Inflammatory macrophage treated with lipopolysaccharide for 4 hours (primary cell): ENCODE measurements around the gene PASK.
"Not testable (repeated sequence)": the region's sequence is repeated elsewhere in the genome, so short reads cannot be mapped to it uniquely, and the experiment has no call there.

Experiments
- DNase-seq: peaks from one replicate; pipeline ENCODE4 v3.0.0-alpha.2; 2020

PASK gene

DNA sequence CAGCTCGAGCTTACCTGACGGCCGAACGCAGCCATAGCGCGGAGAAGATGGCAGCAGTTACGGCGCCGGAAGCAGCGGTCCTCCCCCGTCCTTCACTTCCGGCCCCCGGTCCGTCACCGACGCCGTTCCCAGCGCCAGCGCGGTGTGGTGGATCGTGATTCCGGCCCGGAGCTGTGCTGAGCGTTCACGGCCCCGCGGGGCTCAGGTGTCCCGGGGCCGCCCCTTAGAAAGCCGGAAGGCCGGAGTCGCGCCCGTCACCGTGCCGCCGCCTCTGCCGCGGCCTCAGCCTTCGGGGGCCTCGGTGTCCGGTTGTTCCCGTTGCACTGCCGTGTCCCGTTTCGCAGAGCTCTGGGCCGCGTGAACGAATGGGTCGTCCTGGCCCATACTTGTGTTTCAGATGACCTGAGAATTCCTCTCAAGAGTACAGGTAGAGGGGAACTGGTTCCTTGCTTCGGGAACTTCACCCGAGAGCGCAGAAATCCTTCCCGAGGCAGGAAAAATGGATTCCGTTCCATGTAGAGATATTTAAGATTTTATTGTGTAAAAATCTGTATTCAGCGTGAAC, 47.0 kb downstream of the PASK start, which contains the start of gene MTERF4:
Gene MTERF4, minus strand, starts transcription at position 49 of the 565 bp plus-strand sequence. Its CDS starts 14 bp downstream, at position 35.
- DNase-seq, result peak; percentile 78

DNA sequence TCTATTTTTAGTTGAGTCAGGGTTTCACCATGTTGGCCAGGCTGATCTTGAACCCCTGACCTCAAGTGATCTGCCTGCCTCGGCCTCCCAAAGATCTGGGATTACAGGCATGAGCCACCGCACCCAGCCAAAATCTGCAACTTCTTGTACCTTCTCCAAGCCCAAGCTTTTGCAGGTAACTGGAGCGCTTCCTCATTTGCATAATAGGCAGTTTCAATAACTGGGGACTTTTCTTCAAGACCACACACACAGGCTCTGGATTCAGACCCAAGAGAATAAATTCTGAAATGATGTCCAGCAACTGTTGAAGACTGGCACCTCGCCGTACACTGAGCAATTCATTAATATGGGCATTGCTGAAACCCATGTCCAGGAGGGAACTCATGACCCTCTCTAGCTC, 50.0 kb downstream of the PASK start:
- no peak for DNase-seq

DNA sequence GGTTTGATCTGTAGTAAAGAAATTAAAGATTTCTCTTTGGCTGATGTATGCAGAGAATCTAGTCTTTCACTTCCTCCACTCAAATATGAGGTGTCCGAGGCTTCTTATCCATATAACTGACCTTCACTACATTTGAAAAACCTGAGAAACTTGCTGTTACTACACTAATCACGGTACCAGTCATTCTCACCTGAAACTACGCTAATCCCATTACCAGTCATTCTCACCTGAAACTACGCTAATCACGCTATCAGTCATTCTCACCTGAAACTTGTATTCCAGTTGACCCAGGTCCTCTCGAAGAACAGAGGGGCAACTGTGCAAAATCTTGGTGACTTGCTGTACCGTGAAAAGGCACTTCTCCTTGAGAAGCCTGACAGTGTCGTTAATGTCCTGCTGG, 52.3 kb downstream of the PASK start:
- DNase-seq, result no peak

DNA sequence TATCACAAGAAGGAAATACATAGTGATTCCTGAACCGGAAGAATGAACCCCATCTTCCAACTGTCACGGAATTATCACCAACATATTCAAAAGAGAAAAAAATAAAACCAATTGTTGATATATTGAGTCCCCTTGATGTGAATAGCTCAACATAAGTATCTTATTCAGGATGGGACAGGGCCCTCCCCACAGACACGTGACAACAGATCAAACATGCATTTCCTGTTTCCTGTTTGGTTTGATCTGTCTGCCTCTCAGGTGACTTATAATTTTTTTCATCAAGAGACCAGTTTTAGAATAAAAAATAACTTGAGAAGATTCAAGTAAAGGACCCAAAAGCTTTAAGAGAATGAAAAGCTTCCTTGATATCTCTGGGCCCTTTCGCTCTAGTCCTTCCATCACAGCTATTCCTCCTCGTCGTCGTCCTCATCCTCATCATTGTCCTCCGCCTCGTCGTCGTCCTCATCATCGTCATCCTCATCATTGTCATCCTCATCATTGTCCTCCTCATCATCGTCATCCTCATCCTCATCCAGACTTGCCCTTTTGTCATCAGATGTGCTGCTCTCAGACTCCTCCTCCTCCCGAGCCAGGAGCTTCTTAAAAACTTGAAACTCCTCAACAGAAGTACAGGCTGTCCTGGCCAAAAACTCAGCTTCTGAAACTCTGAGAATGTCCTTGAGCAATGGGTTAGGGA, 53.5 kb downstream of the PASK start:
- DNase-seq, result no peak

DNA sequence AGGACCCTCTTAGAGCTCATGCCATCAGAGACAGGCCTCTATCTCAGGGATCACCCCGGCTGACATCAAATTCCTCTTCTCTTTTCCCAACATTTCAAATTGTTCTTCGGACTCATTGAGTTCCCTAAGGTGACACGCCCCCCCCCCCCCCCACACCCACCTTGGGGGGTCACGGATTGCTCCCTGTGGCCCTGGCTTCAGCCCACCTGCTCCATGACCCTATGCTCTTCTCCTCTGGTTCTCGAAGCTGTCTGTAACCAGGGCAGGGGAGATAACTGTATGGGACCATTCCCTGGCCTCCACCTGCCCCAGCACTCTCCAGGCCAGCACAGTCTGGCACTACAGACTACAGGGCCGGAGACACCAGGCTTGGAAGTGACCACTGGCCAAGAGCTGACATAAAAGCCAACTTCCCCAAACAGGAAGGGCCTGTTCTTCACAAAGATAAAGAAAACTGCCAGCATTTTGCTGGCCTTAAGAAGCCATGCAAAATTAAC, 54.3 kb downstream of the PASK start:
- DNase-seq, result no peak

DNA sequence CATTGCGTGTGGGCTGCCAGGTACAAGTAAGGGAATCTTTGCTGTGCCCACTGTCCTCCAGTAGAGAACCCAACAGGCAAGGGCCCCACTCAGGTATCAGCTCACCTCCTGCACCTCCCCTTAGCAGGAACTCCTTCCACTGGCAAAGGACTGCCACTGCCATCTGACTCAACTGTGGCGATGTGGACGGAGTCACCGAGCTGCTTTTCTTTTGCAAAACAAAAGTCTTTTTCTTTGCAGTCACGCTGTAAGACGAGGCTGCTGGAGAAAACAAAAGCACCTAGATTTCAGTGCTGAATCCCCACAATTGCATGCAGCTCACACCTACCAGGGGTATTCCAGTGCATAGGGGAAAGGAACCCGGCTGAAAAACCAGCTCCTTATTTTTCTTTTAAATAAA, 55.1 kb downstream of the PASK start:
- DNase-seq, result no peak

DNA sequence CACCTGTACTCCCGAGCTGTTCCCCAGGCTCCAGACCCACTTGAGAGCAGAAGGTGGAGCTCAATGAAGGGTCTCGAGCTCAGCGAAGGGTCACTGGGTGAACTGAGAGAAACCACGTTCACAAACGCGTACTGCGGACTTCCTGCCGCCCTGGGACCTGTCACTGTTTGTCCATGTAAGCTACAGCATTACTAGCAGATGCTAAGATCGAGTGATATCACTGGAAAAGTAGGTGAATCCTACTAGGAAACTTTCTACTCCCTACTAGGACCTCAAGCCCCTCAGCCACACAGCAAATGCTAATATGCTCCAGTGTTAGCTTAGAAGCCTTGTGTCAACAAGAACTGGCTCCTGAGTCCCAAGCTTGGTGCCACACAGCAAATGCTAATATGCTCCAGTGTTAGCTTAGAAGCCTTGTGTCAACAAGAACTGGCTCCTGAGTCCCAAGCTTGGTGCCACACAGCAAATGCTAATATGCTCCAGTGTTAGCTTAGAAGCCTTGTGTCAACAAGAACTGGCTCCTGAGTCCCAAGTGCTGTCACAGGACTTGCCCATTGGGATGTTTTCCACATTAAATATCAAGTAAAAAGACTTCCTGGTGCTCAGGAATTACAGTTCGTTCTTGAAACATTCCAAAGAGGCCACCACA, 56.0 kb downstream of the PASK start:
- not testable (repeated sequence) for DNase-seq

DNA sequence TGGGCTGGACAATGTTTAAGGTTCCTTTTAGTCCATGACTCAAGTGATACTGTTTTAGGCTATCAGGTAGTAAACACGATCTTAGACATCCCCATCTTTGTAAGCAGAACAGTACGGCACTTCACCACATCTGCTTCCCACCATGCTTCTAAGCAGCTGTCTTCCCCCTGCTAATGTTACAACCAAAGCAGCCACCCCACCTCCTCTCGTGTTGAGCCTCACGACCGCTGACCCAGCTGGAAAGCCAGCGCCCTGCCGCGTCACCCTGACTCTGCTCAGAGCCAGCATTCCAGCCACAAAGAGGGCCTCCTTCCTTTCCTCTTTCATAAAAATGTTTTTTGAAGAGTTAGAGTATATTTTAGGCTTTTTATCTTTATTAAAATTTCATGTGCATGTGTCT, 56.6 kb downstream of the PASK start:
- no peak for DNase-seq

DNA sequence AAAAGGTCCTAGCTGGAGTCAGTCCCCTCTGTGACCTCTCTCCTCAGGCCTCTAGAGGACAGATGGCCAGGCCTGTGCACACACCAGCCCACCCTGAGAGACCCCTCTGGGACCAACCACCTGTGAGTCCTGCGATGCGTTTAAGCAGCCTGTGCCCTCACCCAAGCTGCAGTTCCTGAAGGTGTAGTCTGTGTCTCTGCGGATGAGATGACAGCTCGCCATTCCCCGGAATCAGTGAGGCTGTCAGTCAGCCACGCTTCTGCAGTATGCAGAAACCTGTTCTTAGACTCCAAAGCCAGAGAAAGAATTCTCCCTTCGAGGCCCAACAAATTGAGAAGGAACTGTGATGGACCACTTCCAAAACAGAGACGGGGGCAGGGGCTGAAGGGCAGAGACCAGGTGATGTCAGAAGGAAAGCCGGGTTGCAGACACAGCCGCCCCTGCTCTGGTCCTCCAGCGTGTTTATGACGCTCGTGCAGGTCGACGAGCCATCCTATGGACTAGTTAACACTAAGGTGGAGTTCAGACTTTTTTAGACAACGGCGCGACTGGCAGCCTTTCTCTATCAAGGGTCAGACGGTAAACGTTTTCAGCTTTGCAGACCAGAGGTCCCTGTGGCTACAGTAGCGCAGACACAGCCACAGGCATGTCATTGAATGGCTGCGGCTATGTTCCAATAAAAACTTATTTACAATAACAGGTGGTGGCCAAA, 57.4 kb downstream of the PASK start:
- DNase-seq, result no peak

DNA sequence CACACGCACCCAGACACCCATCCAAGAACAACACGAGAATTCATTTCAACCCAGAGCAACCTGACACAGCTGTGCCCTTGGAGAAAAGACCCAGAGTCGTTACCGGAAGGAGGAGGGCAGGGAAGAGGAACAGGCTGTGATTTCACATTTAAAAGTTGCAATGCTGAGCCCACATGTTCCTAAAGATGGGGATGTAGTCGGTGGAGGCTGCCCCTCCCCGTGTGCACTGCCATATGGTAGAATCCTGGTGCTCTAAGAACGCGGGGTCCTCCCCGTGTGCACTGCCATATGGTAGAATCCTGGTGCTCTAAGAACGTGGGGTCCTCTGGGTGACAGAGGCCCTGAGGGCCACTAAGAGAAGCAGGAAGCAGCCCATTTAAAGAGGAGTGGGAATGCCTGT, 58.1 kb downstream of the PASK start:
- DNase-seq, result no peak

DNA sequence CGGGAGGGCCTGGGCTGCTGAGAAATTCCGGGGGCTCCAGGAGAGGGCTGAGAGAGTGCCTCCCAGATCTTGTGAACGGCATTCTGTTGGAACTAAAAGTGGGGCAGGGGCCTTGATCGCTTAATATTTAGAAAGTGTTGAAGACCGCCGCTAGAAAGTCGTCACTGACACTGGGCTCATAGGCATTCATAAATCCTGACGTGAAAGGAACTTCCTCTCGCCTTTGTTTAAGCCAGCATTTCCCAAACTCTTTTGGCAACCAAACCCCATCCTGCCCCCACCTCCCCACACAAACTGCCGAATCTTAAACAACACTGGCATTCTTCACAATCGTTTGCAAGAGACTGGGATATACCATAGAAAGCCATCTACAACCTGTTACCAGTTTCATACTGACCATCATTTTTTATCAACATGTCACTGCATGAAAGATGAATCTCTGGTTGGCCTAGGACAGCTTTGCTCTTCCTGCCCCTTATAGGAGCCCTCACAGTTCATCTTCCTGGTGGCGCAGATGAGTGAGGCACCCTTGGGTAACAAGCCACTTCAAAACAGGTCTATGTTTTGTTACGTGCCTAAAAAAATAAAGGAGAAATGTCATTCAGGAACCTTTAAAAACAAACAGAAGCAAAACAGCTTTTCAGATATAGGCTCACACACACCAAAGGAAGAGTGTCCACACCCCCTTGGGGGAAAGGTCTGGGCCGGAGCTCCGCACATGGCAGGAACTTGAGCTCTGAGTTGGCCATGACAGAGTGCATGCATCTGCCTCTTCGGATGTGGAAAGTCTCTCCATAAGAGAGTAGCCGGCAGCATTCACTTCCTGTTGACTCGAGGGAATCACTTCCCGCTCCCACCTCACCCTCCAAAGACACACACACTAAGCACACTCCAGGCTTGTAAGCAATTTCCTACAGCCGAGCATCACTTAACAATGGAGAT, 60.2 kb downstream of the PASK start:
- no peak for DNase-seq

DNA sequence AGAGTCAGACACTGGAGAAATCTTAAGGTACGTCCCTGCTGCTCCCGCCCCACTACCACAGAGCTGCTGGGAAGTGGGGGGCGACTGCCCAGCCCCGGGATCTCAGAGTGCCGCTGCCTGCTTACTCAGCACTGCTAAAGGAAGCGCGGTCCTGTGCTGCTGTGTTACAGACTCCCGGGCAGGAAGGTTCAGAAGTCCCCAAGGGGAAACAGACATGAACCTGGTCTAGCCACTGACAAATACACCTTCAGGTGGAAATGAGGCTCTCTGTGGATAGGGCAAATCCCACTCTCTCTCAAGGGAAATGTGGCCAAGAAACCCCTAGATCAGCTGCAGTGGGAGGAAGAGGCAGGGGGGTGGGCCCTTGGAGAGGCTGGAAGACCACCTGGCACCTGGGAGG, 60.9 kb downstream of the PASK start:
- no peak for DNase-seq

DNA sequence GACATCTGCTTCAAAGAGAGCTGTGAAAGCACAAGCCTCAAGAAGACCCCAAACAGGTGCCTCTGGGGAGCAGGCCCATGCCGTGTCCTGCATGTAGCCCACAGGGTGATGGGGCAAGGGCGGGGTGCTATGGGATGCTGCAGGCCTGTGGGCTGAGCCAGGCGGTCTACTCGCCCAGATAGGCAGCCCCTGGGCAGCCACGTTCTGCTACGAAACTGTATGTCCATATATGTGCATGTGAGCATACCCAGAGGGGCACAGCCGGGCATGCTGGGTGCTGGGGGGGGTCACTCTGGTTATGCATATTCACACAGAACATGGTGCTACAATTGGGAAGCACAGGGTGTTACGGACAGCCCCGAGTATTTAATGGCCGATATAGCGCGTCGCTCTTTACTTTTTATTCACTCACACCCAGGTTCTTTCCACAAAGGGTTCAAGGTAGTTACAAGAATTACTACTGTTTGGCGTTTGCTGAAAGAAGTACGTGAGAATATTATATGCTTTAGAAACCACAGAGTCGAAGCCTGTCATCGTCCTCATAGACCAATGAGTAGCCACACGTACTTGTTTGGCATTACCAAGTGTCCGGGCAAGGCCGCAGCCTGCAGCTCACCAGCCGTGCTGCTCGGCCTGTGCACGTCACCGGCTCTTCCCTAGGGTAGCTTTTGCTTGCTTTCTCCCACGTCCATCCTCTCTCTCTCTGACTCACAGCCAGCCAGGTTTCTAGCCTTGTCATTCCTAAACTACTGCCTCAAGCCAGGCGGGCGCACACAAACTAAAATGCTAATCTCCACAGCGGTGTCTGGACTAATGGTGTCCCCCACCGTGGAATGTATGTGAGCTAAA, 61.6 kb downstream of the PASK start:
- DNase-seq, result no peak

DNA sequence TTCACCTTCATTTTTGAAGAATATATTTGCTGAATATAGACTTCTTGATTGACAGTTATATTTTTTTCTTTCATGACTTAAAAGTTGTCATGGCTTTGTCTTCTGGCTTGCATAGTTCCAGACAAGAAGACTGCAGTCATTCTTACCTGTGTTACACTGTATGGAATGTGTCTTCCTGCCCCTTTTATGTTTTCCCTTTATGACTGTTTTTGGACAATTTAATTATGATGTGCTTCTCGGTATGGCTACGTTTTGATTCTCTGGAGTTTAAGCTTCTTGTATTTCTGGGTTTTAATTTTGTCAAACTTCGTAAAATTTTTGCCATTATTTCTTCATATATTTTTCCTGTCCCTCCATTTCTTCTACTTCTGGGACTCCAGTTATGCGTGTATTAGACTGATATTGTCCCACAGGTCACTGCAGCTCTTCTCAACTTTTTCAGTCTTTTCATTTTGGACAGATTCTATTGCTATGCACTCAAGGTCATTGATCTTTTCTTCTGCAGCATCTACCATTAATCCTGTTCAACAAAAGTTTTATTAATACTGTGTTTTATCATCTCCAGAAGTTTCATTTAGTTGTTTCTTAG, 64.3 kb downstream of the PASK start:
- no peak for DNase-seq

DNA sequence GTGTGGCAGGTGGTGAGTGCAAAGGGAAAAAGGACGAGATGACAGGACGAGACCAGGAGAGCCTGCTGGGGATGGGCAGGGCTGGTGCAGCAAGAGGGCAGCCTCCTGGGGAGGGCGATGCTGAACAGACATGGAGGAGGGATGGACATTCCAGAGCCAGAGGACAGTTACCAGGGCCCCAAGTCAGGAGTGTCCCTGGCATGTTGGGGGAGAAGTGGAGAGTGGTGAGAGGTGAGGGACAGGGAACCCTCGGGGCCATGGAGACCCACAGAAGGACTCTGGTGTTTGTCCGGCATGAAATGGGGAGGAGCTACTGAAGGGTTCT, 66.2 kb downstream of the PASK start:
- DNase-seq, result no peak

DNA sequence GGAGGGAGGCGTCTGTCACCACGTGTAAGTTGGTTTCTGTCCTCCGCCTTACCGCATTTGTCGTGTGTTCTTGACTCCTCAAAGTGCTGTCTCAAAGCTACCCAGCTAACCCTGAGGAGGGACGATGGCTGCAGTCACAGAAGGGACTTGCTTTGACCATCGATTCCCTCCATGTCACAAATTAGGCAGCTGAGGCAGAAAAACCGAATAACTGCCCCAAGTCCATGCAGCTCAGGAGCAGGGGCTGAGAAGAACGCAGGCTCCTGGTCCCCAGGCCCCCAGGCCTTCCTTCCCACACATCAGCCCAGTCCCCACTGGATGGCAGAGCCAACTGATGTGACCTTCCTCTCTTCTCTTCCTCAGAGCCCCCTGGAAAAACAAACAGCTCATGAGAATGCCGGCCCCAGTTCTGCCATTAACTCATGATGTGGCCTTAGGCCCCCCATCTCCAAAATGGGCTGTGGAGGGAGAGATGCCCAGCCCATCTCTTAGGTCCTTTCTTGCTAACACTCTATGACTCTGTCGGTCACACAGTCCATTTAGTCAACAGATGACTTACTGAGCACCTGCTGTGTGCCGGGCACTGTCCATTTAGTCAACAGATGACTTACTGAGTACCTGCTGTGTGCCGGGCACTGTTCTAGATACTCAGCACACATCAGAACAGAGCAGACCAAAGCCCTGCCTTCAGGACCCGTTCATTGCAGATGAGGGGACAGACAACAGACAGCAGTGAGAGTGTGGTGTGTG, 66.8 kb downstream of the PASK start:
- DNase-seq, result no peak

DNA sequence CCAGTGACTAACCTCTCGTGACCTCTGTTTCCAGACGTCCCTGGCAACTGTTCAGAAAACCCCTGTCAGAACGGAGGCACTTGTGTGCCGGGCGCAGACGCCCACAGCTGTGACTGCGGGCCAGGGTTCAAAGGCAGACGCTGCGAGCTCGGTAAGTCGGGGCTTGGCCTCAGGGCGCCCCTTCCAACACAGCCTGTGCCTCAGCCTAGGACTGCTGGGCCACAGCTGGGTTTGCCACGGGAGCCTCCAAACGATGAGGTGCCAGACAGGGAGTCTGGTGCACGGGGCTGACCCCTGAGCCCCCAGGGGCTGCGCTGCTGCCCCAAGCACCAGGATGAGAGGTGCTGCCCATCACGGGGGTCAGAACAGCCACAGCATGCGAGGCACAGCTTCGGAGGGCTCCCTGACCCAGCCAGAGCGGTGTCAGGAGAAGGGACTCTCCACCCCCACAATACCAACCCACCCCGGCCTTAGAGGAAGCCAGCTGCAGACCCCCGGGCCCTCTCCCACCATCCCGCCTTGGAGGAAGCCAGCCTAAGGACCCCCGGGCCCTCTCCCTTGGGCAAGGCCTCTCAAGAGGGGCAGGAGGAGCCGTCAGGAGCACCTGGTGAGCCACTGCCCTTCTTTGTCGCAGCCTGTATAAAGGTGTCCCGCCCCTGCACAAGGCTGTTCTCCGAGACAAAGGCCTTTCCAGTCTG, 67.5 kb downstream of the PASK start:
- DNase-seq, result no peak

DNA sequence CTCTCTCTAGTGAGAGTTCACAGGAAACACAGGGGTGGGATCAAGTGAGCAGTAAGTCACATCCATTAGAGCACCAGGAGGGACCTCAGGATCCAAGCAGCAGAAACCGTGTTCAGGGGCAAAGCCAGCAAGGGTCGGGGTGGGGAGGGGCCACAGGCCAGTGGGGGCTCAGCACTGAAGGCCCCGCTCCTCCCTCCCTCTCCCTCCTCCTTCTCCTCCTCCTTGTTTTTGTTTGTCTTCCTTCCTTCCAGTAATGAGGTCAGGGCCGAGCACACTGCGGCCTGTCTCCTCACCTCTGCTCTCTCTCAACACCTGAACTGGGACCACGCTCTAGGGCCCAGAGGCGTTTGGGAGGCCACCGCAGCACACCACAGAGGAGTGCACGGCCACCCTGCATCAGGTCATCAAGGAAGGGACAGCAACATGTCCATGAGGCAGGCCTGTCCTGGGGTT, 68.1 kb downstream of the PASK start:
- DNase-seq, result no peak

DNA sequence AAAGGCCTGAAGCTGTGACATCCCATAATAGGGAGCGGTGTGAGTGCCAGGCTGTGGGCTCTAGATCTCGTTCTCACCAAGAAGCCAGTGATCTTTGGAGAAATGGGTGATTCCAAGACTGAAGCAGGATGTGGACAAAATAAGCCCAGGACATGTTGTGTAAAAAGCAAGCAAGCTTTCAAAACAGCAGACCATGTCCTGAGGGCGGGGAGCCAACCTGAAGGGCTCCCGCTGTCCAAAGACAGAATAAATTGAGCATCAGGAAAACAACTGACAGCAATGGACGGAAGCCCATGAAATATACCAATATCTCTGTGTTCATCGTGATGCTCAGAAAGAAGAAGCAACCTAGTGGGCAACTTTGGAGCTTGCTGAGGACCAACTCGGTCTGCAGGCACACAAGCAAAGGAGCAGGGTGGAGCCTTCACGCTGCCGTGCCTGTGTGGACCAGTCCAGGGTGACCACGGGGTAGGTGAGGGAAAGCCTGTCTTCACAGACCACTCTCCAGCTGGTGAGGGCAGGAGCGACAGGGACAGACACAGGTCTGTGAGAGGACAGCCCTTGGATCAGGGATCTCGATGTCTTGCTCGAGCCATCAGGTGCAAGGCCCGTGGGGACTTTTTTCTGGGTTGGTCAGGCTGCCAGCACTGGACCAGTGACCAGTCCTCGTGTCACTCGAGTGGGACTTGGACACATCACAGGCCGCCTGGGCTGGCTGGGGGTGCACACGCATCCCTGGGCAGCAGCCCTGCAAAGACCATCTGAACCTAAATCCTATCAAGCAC, 68.7 kb downstream of the PASK start:
- no peak for DNase-seq
